ENCODE results near the gene FBXO45.
"Not testable (repeated sequence)": the region's sequence is repeated elsewhere in the genome, so short reads cannot be mapped to it uniquely, and the experiment has no call there.

Gene FBXO45, protein sequence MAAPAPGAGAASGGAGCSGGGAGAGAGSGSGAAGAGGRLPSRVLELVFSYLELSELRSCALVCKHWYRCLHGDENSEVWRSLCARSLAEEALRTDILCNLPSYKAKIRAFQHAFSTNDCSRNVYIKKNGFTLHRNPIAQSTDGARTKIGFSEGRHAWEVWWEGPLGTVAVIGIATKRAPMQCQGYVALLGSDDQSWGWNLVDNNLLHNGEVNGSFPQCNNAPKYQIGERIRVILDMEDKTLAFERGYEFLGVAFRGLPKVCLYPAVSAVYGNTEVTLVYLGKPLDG

DNA sequence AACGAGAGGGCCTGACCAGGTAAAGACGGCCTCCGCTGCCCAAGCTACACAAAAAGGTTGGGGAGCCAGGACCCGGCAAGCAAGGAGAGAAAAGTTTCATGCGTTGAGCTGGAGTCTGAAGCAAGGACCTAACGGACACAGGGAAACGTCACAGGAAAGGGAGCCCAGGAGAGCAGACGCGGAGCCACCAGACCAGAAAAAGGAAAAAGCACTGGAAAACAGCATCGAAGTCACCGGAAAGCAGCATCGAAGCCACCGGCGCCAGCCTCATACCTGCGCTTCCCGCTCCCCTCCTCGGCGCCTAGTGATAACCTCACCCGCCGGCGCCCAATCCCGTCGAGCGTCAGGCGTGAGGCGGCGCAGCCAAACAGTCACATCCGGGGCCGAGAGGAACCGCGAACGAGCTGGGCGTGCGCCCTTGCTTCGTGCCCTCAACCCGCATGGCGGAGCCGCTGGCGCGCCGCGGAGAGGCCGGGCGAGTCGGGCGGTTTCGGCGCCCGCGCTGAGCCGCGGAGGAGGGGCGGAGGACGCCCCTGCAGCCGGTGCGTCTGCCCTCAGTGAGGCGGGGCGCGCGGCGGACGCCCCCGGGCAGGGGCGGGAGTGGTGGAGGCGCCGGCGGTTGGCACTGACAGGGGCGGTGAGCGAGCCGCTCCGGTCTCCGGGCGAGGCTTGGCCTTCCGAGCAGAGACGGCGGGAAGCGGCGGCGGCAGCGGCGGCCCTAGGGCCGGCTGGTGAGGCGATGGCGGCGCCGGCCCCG lies at the start of gene FBXO45, which contains the start of gene WDR53:
Gene FBXO45, plus strand, starts transcription at position 415 of the 757 bp plus-strand sequence. Its CDS starts 325 bp downstream, at position 740.
Gene WDR53, minus strand, starts transcription at position 309 of the 757 bp plus-strand sequence. CDS start 7,079 bp downstream, outside the sequence.
- peak; percentile 73 to 79 for DNase-seq (ENCODE audit: low read depth in 2 of 2)

DNA sequence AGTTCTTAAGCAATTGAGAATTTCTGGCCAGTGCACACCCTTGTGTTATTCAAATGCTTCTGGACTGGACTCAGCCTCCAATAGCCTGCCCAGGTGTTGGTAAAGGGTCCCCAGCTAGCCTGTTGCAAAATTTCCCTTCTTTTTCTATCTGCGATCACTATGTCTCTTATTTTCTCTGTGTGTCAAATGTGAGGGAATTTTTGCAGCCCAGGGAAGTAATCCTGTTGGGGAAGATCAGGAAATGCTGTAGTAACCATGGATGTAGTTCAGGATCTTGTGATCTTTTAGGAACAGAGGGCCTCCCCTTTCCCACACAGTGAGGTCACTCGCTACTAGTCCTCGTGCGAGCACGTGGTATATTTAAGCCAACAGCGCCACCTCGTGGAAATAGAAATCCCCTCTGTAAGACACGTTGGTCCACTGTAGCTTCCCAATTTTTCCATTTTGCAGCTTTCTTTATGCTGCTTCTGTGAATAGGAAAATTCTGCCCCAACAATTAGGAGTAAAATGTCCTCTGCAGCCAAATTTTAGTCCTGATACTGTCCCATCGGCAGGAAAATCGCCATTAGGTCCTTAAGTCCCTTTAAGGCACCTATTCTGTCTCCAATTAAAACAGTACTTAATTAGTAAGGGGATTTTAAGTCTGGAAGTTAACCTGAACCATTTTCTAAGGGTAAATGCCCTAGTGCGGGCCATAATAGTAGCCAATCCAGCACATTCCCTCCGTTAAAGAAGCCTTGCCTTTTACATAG lies 49.3 kb upstream of the FBXO45 start:
- DNase-seq (ENCODE audit: low read depth in 2 of 2): no peak

DNA sequence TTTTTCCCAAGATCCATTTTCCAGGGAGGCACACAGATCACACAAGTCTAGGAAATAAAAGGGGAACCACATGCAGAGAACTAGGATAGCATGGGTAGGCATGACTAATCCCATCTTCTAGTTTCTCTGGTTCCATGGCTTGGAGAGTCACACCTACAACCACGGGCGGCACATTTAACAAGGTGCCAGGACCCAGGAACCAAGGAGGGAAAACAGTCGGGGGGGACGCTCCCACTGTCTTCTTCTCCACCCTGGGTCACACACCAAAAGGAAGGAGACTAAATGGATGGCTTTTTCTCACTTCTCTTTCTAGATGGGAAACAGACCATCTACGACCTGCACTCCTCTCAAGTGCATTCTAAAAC lies 48.8 kb upstream of the FBXO45 start:
- no peak for DNase-seq (ENCODE audit: low read depth in 2 of 2)

DNA sequence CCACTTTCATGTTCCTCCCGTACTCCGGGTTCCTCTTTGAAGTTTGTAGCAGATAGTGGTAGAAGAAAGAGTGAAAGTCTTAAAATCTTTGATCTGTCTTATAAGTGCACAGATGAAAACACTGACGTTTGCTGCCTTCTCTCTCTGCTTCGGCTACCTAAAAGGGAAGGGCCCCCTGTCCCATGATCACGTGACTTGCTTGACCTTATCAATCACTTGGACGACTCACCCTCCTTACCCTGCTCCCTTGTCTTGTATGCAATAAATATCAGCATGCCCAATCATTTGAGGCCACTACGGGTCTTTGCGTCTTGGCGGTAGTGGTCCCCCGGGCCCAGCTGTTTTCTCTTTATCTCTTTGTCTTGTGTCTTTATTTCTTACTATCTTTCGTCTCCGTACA lies 47.2 kb upstream of the FBXO45 start:
- DNase-seq (ENCODE audit: low read depth in 2 of 2): not testable (repeated sequence)

DNA sequence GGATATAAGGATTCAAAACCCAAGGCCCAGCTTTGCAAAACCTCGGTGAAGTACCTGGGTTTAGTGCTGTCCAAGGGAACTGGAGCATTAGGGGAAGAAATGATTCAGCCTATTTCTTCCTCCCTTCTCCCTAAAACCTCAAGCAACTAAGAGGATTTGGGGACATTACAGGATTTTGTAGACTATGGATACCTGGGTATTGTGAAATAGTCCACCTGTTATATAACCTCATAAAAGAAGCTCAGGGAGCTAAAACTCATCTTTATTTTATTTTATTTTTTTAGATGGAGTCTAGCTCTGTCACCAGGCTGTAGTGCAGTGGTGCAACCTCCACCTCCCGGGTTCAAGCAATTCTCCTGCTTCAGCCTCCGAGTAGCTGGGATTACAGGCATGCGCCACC lies 44.6 kb upstream of the FBXO45 start:
- no peak for DNase-seq (ENCODE audit: low read depth in 2 of 2)

DNA sequence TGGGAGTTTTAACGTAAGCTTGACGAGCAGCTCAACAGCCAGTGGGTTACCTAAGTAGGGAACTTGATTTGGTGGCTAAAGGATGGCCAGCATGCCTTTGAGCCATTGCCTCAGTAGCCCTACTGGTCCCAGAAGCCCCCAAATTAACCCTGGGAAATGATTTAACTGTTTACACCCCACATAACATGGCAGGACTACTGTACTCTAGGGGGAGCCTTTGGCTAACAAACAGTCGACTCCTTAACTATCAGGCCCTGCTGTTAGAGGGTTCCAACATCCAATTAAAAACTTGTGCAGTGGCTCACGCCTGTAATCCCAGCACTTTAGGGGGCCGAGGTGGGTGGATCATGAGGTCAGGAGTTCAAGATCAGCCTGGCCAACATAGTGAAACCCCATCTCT lies 43.9 kb upstream of the FBXO45 start:
- no peak for DNase-seq (ENCODE audit: low read depth in 2 of 2)

DNA sequence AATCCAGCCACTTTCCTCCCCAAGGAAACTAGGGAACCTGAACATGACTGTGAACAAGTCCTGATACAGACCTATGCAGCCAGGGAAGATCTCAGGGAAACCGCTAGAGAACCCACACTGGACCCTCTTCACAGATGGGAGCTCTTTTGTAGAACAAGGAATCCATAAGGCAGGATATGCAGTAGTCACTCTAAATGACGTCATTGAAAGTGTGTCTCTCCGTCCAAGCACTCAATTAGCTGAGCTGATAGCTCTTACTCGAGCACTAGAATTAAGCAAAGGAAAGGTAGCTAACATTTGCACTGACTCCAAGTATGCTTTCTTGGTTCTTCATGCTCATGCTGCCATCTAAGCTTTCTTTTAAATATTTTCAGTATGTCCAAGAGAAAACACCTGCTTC lies 43.3 kb upstream of the FBXO45 start:
- no peak for DNase-seq (ENCODE audit: low read depth in 2 of 2)

DNA sequence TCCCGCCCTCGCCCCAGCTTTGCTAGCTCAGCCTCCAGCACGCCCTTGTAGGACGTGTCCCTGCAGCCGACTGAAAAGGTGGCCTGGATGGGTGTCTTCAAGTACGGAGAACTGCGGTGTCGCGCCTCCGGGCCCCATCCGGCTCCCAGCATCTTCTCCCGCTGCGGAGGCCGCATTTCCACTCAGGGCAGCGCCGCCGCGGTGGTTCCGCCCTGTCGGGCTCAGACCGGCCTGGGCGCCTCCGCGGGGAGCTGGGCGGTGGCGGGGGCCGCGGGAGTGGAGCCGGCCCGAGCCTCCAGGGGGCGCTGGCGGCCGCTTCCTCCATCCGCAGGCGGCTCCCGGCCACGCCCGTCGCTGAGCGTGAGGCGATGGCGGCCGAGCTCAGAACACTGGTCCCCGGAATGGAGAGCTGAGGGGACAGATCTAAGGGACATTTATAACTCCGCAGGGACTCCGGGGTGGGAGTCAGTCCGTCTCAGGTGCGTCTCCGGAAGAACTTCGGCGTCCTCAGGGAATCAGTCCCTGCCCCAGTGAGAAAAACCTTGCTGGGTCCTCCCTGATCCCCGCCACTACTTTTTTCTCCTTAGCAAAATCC lies 39.7 kb upstream of the FBXO45 start:
- DNase-seq (ENCODE audit: low read depth in 2 of 2): peak; percentile 17 to 28

DNA sequence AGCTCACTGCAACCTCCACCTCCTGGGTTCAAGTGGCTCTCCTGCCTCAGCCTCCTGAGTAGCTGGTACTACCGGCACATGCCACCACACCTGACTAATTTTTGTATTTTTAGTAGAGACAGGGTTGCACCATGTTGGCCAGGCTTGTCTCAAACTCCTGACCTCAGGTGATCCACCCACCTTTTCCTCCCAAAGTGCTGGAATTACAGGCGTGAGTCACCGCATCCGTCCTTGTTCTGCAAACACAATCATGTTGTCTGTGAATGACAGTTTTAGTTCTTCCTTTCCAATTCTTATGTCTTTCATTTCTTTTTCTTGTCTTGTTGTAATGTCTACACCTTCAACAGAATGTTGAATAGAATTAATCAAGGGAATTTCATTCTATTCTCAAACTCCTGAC lies 37.0 kb upstream of the FBXO45 start:
- no peak for DNase-seq (ENCODE audit: low read depth in 2 of 2)

DNA sequence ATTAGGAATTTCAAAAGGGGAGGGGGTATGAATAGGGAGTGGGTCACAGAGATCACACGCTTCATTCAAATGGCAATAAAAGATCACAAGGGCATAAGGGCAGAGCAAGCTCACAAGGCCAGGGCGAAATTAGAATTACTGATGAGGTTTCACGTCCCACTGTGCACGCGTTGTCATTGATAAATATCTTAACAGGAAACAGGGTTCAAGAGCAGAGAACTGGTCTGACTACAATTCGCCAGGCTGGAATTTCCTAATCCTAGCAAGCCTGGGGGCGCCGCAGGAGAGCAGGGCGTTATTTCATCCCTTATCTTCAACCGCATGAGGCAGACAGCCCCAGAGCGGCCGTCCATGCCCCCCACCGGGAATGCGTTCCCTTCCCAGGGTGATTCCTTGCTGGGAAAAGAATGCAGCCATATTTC lies 35.2 kb upstream of the FBXO45 start:
- no peak for DNase-seq (ENCODE audit: low read depth in 2 of 2)

DNA sequence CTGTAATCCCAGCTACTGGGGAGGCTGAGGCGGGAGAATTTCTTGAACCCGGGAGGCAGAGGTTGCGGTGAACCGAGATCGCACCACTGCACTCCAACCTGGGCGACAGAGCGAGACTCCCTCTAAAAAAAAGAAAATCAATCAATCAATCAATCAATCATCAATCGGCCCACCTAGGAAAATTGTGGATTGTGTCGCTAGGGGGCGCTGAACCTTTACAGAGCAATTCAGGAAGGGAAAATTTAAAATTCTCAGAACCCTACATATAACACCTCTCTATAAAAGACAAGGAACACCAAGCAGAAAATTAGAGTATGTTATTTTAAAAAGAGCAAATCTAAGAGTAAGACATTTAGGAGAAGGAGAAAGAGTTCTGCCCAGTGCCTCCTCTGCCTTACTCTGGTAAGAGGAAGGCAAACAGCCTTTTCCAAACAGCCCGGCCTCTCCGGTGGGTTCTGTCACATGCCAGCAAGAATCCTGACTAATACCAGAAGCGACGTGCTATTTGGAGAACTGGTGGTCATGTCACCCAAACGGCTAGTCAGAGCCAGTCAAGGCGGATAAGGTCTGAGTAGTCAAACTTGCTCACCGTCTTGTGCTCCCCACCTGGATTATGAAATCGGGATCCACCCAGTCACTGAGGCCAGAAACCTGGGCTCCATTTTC lies 31.0 kb upstream of the FBXO45 start:
- DNase-seq (ENCODE audit: low read depth in 2 of 2): no peak

DNA sequence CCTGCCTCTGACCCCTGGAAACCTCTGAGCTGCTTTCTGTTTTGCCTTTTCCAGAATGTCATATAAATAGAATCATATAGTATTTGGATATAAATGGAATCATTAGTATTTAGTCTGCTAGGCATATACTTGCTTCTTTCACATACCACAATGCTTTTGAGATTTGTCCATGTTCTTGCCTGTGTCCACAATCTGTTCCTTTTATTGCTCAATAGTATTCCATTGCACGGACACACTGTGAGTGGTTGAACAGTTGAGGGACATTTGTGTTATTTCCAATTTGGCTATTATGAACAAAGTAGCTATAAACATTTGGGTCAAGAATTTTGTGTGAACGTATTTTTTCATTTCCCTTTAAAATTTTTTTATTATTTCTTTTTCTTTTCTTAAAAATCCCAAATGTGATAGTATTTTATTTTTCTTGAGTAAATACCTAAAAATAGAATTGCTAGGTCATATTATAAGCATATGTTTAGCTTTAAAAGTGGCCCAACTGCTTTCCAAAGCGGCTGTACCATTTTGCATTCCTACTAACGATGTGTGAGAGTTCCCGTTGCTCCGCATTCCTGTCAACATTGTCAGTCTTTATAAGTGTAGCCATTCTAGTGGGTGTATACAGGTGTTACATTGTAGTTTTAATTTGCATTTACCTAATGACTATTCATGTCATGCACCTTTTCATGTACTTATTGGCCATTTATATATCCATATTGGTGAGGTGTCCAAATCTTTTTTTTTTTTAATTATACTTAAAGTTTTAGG lies 26.6 kb upstream of the FBXO45 start:
- no peak for DNase-seq (ENCODE audit: low read depth in 2 of 2)

DNA sequence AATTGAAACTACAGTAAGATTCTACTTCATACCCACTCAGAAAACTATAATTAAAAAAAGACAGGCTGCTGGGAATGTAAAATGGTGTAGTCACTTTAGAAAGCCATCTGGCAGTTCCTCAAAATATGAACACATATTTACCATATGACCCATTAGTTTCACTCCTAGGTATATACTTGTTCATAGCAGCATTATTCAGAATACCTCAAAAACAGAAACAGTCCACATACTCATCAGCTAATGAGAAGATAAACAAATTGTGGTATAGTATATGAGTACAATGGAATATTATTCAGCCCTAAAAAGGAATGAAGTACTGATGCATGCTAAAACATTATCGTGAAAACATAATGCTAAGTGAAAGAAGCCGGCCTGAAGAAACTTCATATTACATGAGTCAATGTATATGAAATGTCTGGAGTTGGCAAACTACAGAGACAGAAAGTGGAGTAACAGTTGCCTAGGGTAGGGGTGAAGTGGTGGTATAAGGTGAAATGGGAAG lies 23.9 kb upstream of the FBXO45 start:
- DNase-seq (ENCODE audit: low read depth in 2 of 2): no peak

DNA sequence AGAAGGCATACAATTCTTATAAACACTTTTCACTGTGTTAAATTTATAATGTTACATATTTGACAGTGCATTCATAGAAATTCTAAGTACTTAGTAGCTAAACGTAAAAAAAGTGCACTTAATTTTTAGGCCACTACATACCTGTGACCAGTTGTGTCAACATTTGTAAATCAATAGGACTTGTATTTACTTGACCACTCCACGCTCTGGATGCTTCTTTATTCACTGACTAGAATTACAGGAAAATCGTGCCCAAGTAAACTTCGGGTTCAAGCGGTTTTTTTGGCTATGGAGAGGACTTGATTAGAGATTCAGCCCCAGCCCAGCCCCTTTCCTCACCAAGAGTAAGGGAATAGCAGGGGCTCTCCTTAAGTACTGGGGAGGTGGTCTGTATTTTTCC lies 21.9 kb upstream of the FBXO45 start:
- DNase-seq (ENCODE audit: low read depth in 2 of 2): no peak

DNA sequence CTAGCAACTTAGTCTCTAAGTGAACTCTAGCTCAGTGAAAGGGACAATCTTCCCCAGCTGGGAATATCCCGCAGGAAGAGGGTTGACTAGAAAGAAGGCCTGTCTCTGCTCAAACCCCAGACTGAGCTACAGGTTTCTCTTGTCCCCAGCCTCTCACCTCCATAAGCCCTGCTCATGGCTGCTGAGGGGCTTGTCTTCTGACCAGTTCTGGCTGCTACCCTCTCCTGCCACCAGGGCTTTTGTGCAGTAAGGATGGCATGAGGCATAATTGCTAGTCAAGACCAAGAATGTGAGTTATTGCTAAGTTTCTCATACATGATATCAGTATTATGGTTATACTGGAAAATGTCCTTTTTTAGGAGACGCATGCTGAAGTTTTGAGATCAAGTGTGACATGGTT lies 21.4 kb upstream of the FBXO45 start:
- no peak for DNase-seq (ENCODE audit: low read depth in 2 of 2)

DNA sequence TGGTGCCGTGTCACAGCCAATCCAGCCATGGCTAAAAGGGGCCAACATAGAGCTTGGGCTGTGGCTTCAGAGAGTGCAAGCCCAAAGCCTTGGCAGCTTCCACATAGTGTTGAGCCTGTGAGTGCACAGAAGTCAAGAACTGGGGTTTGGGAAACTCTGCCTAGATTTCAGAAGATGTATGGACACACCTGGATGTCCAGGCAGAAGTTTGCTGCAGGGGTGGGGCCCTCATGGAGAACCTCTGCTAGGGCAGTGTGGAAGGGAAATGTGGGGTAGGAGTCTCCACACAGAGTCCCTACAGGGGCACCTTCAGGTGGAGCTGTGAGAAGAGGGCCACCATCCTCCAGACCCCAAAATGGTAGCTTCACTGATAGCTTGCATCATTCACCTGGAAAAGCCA lies 19.1 kb upstream of the FBXO45 start:
- not testable (repeated sequence) for DNase-seq (ENCODE audit: low read depth in 2 of 2)

DNA sequence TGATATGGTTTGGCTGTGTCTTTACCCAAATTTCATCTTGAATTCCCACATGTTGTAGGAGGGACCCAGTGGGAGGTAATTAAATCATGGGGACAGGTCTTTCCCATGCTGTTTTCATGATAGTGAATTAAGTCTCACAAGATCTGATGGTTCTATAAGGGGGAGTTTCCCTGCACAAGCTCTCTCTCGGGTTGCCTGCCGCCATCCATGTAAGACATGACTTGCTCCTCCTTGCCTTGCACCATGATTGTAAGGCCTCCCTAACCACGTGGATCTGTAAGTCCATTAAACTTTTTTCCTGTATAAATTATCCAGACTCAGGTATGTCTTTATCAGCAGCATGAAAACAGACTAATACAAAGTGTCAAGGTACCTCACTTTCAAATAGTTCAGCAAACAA lies 18.3 kb upstream of the FBXO45 start:
- not testable (repeated sequence) for DNase-seq (ENCODE audit: low read depth in 2 of 2)

DNA sequence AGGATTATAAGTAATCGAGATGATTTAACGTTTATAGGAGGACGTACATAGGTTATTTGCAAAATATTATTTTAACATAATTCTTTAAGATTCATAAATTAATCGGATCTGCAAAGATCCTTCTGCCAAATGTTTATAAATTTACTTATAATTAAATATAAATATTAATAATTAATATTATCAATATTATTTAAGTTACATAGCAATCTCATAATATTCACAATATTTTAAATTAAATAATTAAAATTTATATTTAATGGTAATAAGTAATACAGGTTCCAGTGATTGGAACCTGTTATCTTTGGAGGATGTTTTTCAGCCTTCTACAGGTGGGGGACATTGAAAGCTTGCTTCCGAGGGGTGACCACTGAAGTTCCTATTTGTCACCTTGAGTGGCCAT lies 16.2 kb upstream of the FBXO45 start:
- DNase-seq (ENCODE audit: low read depth in 2 of 2): no peak

DNA sequence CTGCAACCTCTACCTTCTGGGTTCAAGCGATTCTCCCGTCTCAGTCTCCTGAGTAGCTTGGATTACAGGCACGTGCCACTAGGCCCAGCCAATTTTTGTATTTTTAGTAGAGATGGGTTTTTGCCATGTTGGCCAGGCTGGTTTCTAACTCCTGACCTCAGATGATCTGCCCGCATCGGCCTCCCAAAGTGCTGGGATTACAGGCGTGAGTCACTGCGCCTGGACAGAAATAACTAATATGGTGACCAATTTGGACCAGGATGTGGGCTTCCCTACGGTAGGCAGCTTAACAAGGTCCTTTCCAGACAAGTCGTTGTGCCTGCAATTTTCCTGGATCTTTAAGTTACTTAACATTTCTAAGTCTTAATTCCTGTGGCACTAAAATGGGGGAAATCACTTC lies 14.9 kb upstream of the FBXO45 start:
- no peak for DNase-seq (ENCODE audit: low read depth in 2 of 2)

DNA sequence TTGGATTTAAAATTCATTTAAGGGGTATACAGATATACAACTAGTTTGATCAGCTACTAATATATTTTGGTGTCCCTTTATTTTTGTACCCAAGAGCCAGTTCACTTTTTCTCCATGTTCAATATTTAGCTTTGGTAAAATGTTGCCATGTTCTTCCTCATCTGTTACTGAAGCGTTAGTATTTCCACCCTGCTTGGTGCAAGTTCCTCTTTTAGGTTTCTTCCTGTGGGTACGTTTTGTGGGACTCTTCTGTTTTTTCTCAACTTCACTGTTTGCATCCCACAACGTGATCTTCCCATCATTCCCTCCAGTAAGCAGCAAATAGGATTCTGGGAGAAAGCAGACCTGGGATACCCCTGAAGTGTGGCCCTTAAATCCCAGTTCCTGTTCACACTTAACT lies 14.3 kb upstream of the FBXO45 start:
- no peak for DNase-seq (ENCODE audit: low read depth in 2 of 2)

DNA sequence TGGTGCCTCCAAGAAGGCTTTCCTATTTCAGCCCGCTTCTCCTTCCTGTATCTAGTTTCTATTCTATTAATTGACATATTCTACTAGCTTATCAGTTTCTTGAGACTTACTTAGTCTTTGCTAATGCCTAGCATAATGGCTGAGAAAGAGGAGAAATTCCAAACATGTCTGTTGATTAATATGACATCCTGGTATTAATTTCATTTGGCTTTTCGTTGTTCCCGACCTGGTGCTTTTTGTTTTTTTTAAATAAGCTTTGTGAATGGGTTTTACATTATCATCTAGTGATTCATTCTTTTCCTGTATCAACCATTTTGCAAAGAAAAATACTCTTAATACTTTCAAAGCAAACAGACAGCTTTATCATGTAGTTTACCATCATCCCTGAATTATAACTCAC lies 13.2 kb upstream of the FBXO45 start:
- DNase-seq (ENCODE audit: low read depth in 2 of 2): no peak

Data from fibroblast of skin of left biceps (primary cell).